ENCODE measurements around the gene PGAP3.

The PGAP3 gene

GRCh38 chr17:39696731-39697130 is 8.9 kb upstream of the PGAP3 start:
- no peak for DNase-seq

GRCh38 chr17:39695089-39695474 is 7.2 kb upstream of the PGAP3 start:
- DNase-seq = no peak

GRCh38 chr17:39694593-39694992 is 6.7 kb upstream of the PGAP3 start:
- no peak for DNase-seq

- no peak for DNase-seq
These were observed 1.1 kb upstream of the PGAP3 start for GRCh38 chr17:39688945-39689344.

GRCh38 chr17:39688475-39688835 is 598 bp upstream of the PGAP3 start:
- DNase-seq = no peak

- DNase-seq = no peak
These were observed 734 bp downstream of the PGAP3 start for GRCh38 chr17:39687101-39687545.

GRCh38 chr17:39684369-39685192 is 3.3 kb downstream of the PGAP3 start:
- no peak for DNase-seq

- no peak for DNase-seq
These were observed 4.4 kb downstream of the PGAP3 start for GRCh38 chr17:39683295-39683939.

GRCh38 chr17:39679521-39680192 is 8.2 kb downstream of the PGAP3 start:
- DNase-seq = no peak

- DNase-seq = no peak
These were observed 9.3 kb downstream of the PGAP3 start for GRCh38 chr17:39678340-39679116.

- DNase-seq = peak in 1 of 2 experiments; percentile 21
These were observed 10.1 kb downstream of the PGAP3 start for GRCh38 chr17:39677542-39678339.

GRCh38 chr17:39677072-39677471 is 10.8 kb downstream of the PGAP3 start:
- DNase-seq = no peak

GRCh38 chr17:39676198-39676819 is 11.5 kb downstream of the PGAP3 start:
- peak; percentile 57 to 61 for DNase-seq

- no peak for DNase-seq
These were observed 12.3 kb downstream of the PGAP3 start for GRCh38 chr17:39675390-39676082.

GRCh38 chr17:39674702-39675389 is 13.0 kb downstream of the PGAP3 start:
- DNase-seq = peak; percentile 12 to 53

- DNase-seq = no peak
These were observed 13.7 kb downstream of the PGAP3 start for GRCh38 chr17:39674179-39674578.

- no peak for DNase-seq
These were observed 14.3 kb downstream of the PGAP3 start for GRCh38 chr17:39673335-39674081.

- no peak for DNase-seq
These were observed 15.1 kb downstream of the PGAP3 start for GRCh38 chr17:39672522-39673334.
